Measurements from ENCODE around the gene GNPDA1.

Gene GNPDA1

GRCh38 chr5:142023836-142024235 is 11.0 kb upstream of the GNPDA1 start:
- no peak for DNase-seq (ENCODE audit: low read depth)

- DNase-seq (ENCODE audit: low read depth) = no peak
Measured at GRCh38 chr5:142020122-142020659, 7.4 kb upstream of the GNPDA1 start.

- DNase-seq (ENCODE audit: low read depth) = no peak
Measured at GRCh38 chr5:142017832-142018427, 5.1 kb upstream of the GNPDA1 start.

- no peak for DNase-seq (ENCODE audit: low read depth)
Measured at GRCh38 chr5:142016556-142016955, 3.7 kb upstream of the GNPDA1 start.

- DNase-seq (ENCODE audit: low read depth) = no peak
Measured at GRCh38 chr5:142015781-142016533, 3.1 kb upstream of the GNPDA1 start.

- no peak for DNase-seq (ENCODE audit: low read depth)
Measured at GRCh38 chr5:142014911-142015584, 2.2 kb upstream of the GNPDA1 start.

GRCh38 chr5:142013734-142014521 is 1.1 kb upstream of the GNPDA1 start:
- no peak for DNase-seq (ENCODE audit: low read depth)

GRCh38 chr5:142012186-142012785 is 541 bp downstream of the GNPDA1 start:
- DNase-seq (ENCODE audit: low read depth) = no peak

GRCh38 chr5:142011572-142012185 is 1.1 kb downstream of the GNPDA1 start:
- DNase-seq (ENCODE audit: low read depth) = no peak

GRCh38 chr5:142009886-142010285 is 2.9 kb downstream of the GNPDA1 start:
- no peak for DNase-seq (ENCODE audit: low read depth)

- DNase-seq (ENCODE audit: low read depth) = no peak
Measured at GRCh38 chr5:142008813-142009212, 4.0 kb downstream of the GNPDA1 start.

GRCh38 chr5:142007237-142007544 is 5.6 kb downstream of the GNPDA1 start:
- no peak for DNase-seq (ENCODE audit: low read depth)

- no peak for DNase-seq (ENCODE audit: low read depth)
Measured at GRCh38 chr5:142006363-142007236, 6.2 kb downstream of the GNPDA1 start.

GRCh38 chr5:142003266-142003800 is 9.5 kb downstream of the GNPDA1 start:
- DNase-seq (ENCODE audit: low read depth) = no peak

GRCh38 chr5:142000704-142001484 is 11.9 kb downstream of the GNPDA1 start:
- DNase-seq (ENCODE audit: low read depth) = no peak

GRCh38 chr5:142000173-142000572 is 12.7 kb downstream of the GNPDA1 start:
- DNase-seq (ENCODE audit: low read depth) = no peak

- DNase-seq (ENCODE audit: low read depth) = no peak
Measured at GRCh38 chr5:141997358-141997960, 15.4 kb downstream of the GNPDA1 start.

- no peak for DNase-seq (ENCODE audit: low read depth)
Measured at GRCh38 chr5:141995656-141996055, 17.2 kb downstream of the GNPDA1 start.

Data from HS-27A (cell line).